Activated CD4-positive, alpha-beta T cell treated with anti-CD3 and anti-CD28 coated beads, Interleukin-2, amount 50 U/mL, for 16 hours (primary cell): ENCODE measurements around the gene RPS6KA3.
A peak's percentile ranks its signal among the peaks of the same experiment; 100 is the strongest.
"Not testable (repeated sequence)": the region's sequence is repeated elsewhere in the genome, so short reads cannot be mapped to it uniquely, and the experiment has no call there.

Experiments
- DNase-seq: peaks from one replicate; pipeline ENCODE4 v3.0.0-alpha.2; 2020

Gene RPS6KA3

GRCh38 chrX:20263474-20263873 is 3.2 kb downstream of the RPS6KA3 start:
- DNase-seq: peak; percentile 50

GRCh38 chrX:20260885-20261284 is 5.8 kb downstream of the RPS6KA3 start:
- no peak for DNase-seq

DNA sequence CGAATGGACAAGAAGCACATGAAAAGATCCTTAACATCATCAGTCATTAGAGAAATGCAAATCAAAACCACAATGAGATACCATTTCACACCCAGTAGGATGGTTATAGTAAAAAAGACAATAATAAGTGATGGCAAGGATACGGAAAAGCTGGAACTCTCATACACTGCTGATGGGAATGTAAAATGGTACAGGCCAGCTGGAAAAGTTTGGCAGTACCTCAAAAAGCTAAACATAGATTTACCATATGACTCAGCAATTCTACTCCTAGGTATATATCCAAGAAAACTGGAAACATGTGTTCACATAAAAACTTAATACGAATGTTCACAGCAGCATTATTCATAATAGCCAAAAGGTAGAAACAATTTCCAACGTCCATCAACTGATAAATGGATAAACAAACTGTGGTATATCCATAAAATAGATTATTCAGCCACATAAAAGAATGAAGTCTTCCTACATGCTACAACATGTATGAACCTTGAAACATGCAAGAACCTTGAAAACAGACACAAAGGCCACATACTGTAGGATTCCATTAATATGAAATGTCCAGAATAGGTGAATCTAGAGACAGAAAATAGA is 11.9 kb downstream of the RPS6KA3 start:
- DNase-seq: no peak

DNA sequence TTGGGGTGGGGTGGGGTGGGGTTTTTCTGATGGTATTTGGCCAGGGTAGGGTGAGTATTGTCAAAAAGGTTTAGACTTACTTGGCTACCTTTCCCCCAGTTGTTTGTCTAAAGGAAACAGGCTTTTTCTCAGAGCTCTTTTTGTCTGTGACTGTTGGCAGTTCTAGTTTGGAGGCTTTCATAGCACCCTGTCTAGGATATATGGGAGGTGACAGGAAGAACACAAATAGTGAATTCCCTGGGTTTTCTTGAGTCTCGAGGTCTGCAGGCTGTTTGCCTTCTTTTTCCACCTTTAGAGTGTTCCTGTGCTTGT is 13.5 kb downstream of the RPS6KA3 start:
- DNase-seq: no peak

DNA sequence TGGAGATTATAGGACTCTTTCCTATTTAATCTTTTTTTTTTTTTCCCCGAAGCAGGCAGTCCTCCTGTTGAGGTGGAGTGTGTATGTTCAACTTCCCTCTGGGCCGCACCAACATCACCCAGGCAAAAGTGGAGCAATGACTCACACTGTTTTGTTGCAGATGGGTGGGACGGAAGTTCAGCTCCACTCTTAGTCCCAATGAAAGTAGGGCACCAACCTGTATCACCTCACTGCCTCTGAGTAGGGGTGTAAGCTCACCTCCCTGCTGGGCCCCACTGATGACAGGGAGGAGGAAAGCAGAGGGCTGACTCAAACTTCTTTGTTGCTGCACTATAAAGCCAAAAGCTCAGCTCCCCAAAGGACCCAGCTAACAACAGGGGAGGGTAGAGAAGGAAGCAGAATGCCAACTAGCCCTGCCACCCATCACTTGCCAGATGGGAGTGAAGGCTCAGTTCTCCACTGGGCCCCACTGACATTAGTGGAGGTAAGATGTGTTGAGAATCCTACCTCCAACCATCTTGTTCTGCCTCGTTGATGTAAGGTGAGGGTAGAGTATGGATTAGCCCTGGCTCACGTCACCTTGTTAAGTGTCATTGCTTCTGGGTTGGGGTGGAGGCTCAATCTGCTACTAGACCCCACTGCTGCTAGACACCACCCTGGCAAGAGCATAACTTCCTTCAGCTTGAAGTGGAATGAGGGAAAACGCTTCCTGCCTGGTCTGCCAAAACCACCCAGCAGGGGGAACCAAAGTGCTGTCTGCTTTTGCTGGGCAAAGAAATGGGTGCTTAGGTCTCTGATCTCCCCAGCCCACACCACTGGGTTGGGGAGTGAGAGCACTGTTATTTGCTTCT is 14.1 kb downstream of the RPS6KA3 start:
- DNase-seq: peak; percentile 72

DNA sequence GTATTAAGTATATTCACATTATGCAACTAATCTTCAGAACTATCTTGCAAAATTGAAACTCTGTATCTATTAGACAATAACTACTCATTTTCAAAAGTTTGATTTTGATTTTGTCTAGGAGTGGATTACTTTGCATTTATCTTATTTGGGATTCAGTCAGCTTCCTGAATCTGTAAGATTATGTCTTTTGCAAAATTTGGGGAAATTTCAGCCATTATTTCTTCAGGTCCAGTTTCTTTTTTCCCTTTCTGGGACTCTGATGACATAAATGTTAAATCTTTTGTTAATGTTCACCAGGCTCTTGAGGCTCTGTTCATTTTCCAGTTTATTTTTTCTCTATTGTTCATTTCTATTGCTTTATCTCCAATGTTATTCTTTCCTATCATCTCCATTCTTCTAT is 15.0 kb downstream of the RPS6KA3 start:
- no peak for DNase-seq

DNA sequence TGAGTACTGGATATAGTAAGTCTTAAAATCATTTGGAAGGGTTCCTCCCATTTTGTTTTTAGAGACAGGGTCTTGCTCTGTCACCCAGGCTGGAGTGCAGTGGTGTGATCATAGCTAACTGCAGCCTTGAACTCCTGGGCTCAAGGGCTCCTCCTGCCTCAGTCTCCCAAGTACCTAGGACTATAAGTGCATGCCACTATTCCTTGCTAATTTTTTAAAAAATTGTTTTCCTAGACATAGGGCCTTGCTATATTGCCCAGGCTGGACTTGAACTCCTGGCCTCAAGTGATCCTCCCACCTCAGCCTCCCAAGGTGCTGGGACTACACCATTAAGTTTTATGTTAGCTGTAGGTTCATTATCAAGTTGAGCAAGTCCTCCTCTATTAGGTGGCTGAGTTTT is 16.6 kb downstream of the RPS6KA3 start:
- DNase-seq: not testable (repeated sequence)

- no peak for DNase-seq
Observed at GRCh38 chrX:20248592-20249192, 18.0 kb downstream of the RPS6KA3 start.

DNA sequence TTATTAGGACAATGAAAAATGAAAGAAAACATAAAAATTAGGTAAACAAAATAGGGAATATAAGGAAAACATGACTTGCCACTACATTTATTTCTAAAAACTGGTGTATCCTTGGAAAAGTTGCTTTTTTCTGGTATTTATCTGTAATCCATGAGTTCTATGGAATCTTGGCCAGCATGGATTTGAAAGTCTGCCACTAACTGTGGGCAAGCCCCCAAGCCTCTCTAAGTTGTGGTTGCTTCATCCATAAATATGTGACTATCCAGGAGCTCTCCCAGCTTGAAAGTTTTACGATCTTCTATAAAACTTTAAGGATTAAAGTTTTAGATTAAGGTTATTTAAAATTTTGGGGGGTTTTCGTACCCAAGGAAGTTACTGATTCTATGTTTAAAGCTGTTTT is 21.8 kb downstream of the RPS6KA3 start:
- DNase-seq: no peak

DNA sequence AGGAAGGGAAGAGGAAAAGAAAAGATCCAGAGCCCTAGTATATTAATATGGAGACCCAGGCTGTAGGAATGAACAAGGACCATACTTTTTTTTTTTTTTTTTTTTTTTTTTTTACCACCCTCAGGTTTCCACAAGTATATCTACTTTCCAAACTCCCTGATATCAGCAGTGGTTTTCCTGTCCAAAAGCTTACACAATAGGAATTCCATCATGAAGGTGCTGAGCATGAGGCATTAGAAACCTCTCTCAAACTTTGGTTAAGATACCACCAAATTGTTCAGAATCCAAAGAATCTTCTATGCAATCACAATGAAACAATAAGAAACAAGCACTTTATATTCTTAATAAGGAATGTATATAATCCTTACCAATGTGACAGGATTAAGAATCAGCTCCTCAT is 26.5 kb downstream of the RPS6KA3 start:
- DNase-seq: no peak

GRCh38 chrX:20237864-20238263 is 28.8 kb downstream of the RPS6KA3 start:
- DNase-seq: no peak

- DNase-seq: no peak
Observed at GRCh38 chrX:20235755-20236154, 31.0 kb downstream of the RPS6KA3 start.

DNA sequence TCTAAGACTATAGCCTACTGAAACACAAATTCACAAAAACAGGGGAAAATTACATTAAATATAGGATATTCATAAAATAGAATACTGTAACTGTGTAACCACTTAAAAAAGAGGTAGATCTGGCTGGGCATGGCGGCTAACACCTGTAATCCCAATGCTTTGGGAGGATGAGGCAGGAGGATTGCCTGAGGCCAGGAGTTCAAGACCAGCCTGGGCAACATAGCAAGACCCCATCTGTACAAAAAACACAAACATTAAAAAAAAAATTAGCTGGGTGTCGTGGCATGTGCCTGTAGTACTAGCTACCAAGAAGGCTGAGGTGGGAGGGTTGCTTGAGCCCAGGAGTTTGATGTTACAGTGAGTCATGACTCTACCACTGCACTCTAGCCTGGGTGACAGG is 33.4 kb downstream of the RPS6KA3 start:
- no peak for DNase-seq

- no peak for DNase-seq
Observed at GRCh38 chrX:20231598-20231997, 35.1 kb downstream of the RPS6KA3 start.

GRCh38 chrX:20230406-20230805 is 36.3 kb downstream of the RPS6KA3 start:
- no peak for DNase-seq

DNA sequence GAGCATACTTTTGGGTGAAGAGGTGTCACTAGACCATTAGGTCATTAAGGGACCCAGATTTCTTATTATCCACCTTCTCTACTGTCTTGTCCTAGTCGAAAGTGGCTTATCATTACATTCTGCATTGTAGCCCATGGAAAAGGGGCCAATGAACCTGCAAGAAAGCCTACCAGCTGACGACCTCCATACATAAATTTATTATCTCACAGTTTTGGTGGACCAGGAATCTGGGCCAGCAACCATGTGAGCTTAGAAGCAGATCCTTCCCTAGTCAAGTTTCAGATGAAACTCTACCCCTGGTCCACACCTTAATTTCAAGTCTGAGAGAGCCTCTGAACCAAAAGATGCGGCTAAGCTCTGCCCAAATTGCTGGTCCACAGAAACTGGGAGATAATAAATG is 37.6 kb downstream of the RPS6KA3 start:
- DNase-seq: no peak

DNA sequence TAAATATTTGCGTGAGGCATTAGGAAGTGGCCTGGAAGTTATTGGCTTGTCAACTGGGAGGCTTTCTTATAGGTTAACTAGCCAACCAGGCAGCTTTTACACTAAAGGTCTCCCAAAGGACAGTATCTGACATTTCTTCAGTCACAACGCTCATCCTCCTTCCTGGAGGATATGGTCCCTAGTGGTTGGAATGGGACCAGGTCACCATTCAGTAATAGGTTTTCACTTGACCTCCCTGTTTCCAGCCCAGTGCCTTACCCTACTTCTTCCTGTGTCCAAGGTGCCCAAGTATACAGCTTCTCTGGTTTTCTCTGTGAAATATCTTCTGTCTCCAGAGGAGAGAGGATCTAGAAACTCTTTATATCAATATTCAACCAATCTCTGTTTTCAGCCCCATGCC is 38.5 kb downstream of the RPS6KA3 start:
- DNase-seq: no peak

GRCh38 chrX:20227116-20227515 is 39.6 kb downstream of the RPS6KA3 start:
- DNase-seq: no peak

DNA sequence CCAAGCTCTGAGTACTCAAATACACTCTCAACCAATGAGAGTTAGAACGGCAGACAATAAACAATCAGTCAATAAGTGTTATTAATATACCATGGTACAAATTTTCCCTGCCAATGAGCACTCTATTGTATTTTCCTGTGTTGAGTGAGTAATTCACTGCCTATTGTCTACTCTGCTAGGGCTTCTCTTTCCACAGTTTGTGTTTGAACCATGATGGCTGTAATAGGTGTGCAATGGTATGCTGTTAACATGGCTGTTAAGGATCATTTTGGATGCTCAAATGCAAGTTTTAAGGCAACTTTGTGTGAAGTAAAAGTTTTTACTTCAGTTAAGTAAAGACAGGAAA is 41.2 kb downstream of the RPS6KA3 start:
- DNase-seq: no peak

DNA sequence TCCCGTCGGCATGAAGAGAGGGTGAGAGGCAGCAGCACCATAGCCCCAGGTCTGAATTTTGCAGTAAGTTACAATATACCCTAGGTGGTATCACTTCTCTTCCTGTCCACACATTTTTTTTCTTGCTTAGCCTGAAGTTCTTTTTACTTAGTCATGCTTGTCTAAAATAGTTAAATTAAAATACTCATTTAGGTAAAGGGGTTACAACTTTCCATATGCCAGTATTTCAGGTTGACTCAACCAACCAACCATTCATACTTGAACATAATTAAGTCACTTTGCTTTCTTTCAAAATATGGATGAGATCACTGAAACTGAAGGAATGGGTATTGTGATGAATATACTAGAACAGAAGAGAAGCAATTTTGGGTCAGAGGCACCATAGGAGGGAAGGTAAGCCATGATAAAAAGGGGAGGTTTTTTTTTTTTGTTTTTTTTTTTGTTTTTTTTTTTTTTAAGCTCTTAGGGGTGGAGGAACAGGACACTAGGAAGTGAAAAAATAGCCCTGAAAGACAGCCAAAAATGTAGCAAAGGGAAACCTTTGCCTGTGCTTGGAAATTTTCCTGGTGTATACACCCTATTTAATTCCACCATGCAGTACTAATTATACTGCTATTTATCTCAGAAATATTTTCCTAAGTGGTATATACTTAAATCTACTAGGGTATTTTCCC is 41.8 kb downstream of the RPS6KA3 start:
- peak; percentile 77 for DNase-seq

- DNase-seq: no peak
Observed at GRCh38 chrX:20221902-20222301, 44.8 kb downstream of the RPS6KA3 start.

GRCh38 chrX:20218836-20219505 is 47.7 kb downstream of the RPS6KA3 start:
- no peak for DNase-seq

- no peak for DNase-seq
Observed at GRCh38 chrX:20217906-20218305, 48.8 kb downstream of the RPS6KA3 start.
